GM23338 (cell line): Measurements from ENCODE around the gene HLA-C. TPM values are rescaled to one million over a fixed set of nuclear protein-coding genes. Genes with fewer than 3 reads are reported as not detected.

ENCODE experiments used
- ATAC-seq: fragments of 200-7000 bp; cut with Tn5 transposase; 3 replicates; pipeline ENCODE4 v1.9.1; 2020
- DNase-seq: peaks from one replicate; pipeline ENCODE4 v3.0.0-alpha.2; 2015; ENCODE audit warnings: low spot score
- H2AFZ ChIP-seq: fragments of 200-600 bp; sonication (generic); 2 replicates; pipeline ENCODE4 v1.8.0; 2016; ENCODE audit warnings: antibody characterized with exemption, mild to moderate bottlenecking, moderate library complexity
- H3F3A ChIP-seq: fragments of 200-600 bp; sonication (generic); replicated peaks from 2 replicates; pipeline ENCODE4 v1.8.0; 2017; ENCODE audit warnings: antibody characterized with exemption, mixed run types, low read depth
- H3K27ac ChIP-seq: fragments of 200-600 bp; sonication (generic); 2 replicates; pipeline ENCODE4 v1.6.1; 2016; ENCODE audit warnings: low read depth
- H3K27me3 ChIP-seq: fragments of 200-600 bp; sonication (generic); 2 replicates; pipeline ENCODE4 v1.8.0; 2016; ENCODE audit warnings: mild to moderate bottlenecking, mixed run types, moderate library complexity; ENCODE audit not compliant: insufficient read depth
- H3K36me3 ChIP-seq: fragments of 200-600 bp; sonication (generic); 2 replicates; pipeline ENCODE4 v1.8.0; 2016; ENCODE audit warnings: mild to moderate bottlenecking; ENCODE audit not compliant: insufficient read depth
- H3K4me1 ChIP-seq: fragments of 200-600 bp; sonication (generic); 2 replicates; pipeline ENCODE4 v1.8.0; 2016; ENCODE audit warnings: mild to moderate bottlenecking, moderate library complexity; ENCODE audit not compliant: insufficient read depth
- H3K4me2 ChIP-seq: fragments of 200-600 bp; sonication (generic); 2 replicates; pipeline ENCODE4 v1.7.1; 2017; ENCODE audit warnings: mixed run types
- H3K4me3 ChIP-seq: fragments of 200-600 bp; sonication (generic); 2 replicates; pipeline ENCODE4 v1.6.1; 2016; ENCODE audit warnings: mixed run types
- H3K79me2 ChIP-seq: fragments of 200-600 bp; sonication (generic); replicated peaks from 2 replicates; pipeline ENCODE4 v1.8.0; 2017; ENCODE audit warnings: mild to moderate bottlenecking; ENCODE audit not compliant: insufficient read depth
- H3K9me2 ChIP-seq: fragments of 200-600 bp; sonication (generic); 2 replicates; pipeline ENCODE4 v1.8.0; 2017; ENCODE audit not compliant: insufficient read depth
- H4K20me1 ChIP-seq: fragments of 200-600 bp; sonication (generic); replicated peaks from 2 replicates; pipeline ENCODE4 v1.8.0; 2017; ENCODE audit warnings: mild to moderate bottlenecking; ENCODE audit not compliant: insufficient read depth
- H3K27ac Mint-ChIP-seq: 2 replicates; pipeline ENCODE4 v1.8.0; 2020; ENCODE audit warnings: inconsistent platforms, mild to moderate bottlenecking, moderate library complexity, mixed read lengths
- H3K27me3 Mint-ChIP-seq: 3 replicates; pipeline ENCODE4 v1.8.0; 2022; ENCODE audit warnings: low read depth, mild to moderate bottlenecking, moderate library complexity, mixed read lengths, inconsistent platforms; ENCODE audit not compliant: insufficient read depth, poor library complexity
- H3K36me3 Mint-ChIP-seq: 3 replicates; pipeline ENCODE4 v1.8.0; 2021; ENCODE audit warnings: low read depth, mild to moderate bottlenecking, inconsistent platforms, moderate library complexity, mixed read lengths
- H3K4me1 Mint-ChIP-seq: 3 replicates; pipeline ENCODE4 v1.8.0; 2020; ENCODE audit warnings: mild to moderate bottlenecking, inconsistent platforms, mixed read lengths
- H3K4me3 Mint-ChIP-seq: 3 replicates; pipeline ENCODE4 v1.8.0; 2021; ENCODE audit warnings: moderate library complexity, mild to moderate bottlenecking, inconsistent platforms, mixed read lengths
- H3K9me3 Mint-ChIP-seq: 3 replicates; pipeline ENCODE4 v1.8.0; 2020; ENCODE audit warnings: moderate library complexity, mild to moderate bottlenecking, inconsistent platforms, mixed read lengths
- CREB1 ChIP-seq: fragments of 250-450 bp; sonication (Bioruptor Pico); IDR thresholded peaks from 2 replicates; pipeline ENCODE4 v1.5.0; 2020; ENCODE audit warnings: low read depth, mild to moderate bottlenecking, moderate library complexity
- CTCF ChIP-seq, 2 experiments: fragments of 200-600 bp in 1 of 2; sonication (generic) in 1 of 2; conservative IDR thresholded peaks; 2 replicates each; pipeline versions ENCODE4 v1.5.1 to v1.6.1; 2016 to 2017; ENCODE audit warnings: antibody characterized with exemption in 2 of 2, low read depth in 2 of 2, mild to moderate bottlenecking in 2 of 2, moderate library complexity in 1 of 2
- ETS1 ChIP-seq: IDR thresholded peaks from 2 replicates; pipeline ENCODE4 v1.6.1; 2016; ENCODE audit warnings: antibody characterized with exemption
- EZH2 ChIP-seq: fragments of 200-600 bp; sonication (generic); IDR thresholded peaks from one replicate; pipeline ENCODE4 v1.8.0; 2017; ENCODE audit warnings: antibody characterized with exemption, mild to moderate bottlenecking, low read depth; ENCODE audit not compliant: unreplicated experiment
- EZH2phosphoT487 ChIP-seq: fragments of 200-600 bp; sonication (generic); IDR thresholded peaks from one replicate; pipeline ENCODE4 v1.8.1; 2018; ENCODE audit warnings: antibody characterized with exemption; ENCODE audit not compliant: unreplicated experiment
- JUNB ChIP-seq: IDR thresholded peaks from one replicate; pipeline ENCODE4 v1.6.1; 2016; ENCODE audit warnings: antibody characterized with exemption; ENCODE audit not compliant: unreplicated experiment
- NANOG ChIP-seq: IDR thresholded peaks from 2 replicates; pipeline ENCODE4 v1.6.1; 2016; ENCODE audit warnings: antibody characterized with exemption, borderline replicate concordance
- POLR2AphosphoS5 ChIP-seq: IDR thresholded peaks from 2 replicates; pipeline ENCODE4 v1.6.1; 2016; ENCODE audit warnings: antibody characterized with exemption, low read depth
- REST ChIP-seq: IDR thresholded peaks from one replicate; pipeline ENCODE4 v1.6.1; 2018; ENCODE audit warnings: antibody characterized with exemption; ENCODE audit not compliant: unreplicated experiment
- STAT1 ChIP-seq: IDR thresholded peaks from one replicate; pipeline ENCODE4 v1.6.1; 2016; ENCODE audit warnings: antibody characterized with exemption; ENCODE audit not compliant: unreplicated experiment
- ZNF114 ChIP-seq: fragments of 250-450 bp; sonication (Bioruptor Pico); IDR thresholded peaks from 2 replicates; pipeline ENCODE4 v1.5.0; 2020; ENCODE audit warnings: mild to moderate bottlenecking, moderate library complexity
- ZNF331 ChIP-seq: fragments of 250-450 bp; sonication (Bioruptor Pico); IDR thresholded peaks from 2 replicates; pipeline ENCODE4 v1.5.0; 2020; ENCODE audit warnings: low read depth, mild to moderate bottlenecking, moderate library complexity
- ZNF462 ChIP-seq: fragments of 250-450 bp; sonication (Bioruptor Pico); IDR thresholded peaks from 2 replicates; pipeline ENCODE4 v1.5.0; 2020; ENCODE audit warnings: mild to moderate bottlenecking, moderate library complexity
- polyA plus RNA-seq: library from polyadenylated mRNA; unstranded; fragments of >200 nt; fragmentation: Nextera tagmentation; extraction: Ambion mirVana; gene quantifications from 2 replicates; pipeline ENCODE4 v1.2.1, GENCODE V29; 2016
- total RNA-seq: library from RNA; depleted of rRNA; stranded (reverse); fragments of >200 nt; shearing (Covaris generic); gene quantifications from 2 replicates; pipeline ENCODE4 v1.2.3, GENCODE V29; 2014

The HLA-C gene
- total and polyA plus RNA-seq, 2 experiments from 2014 or later, result 73.1 to 116 TPM

- H3K36me3 Mint-ChIP-seq, result no peaks in the 10 kb centered on the region
- no peaks in the 10 kb centered on the region for H3K79me2 ChIP-seq
- H3F3A ChIP-seq, result no peaks in the 10 kb centered on the region
- no peaks in the 10 kb centered on the region for H3K9me2 ChIP-seq
- H3K4me3 ChIP-seq, result no peak overlapping the region
- H3K4me1 ChIP-seq, result no peaks in the 10 kb centered on the region
- no peak for DNase-seq
- no peak for ATAC-seq
- H3K36me3 ChIP-seq, result no peaks in the 10 kb centered on the region
- no peak for TF ChIP-seq ETS1
- TF ChIP-seq ZNF114 (CRISPR knock-in tag), result no peak
- no peak for TF ChIP-seq CREB1
- no peak for TF ChIP-seq POLR2AphosphoS5
- TF ChIP-seq ZNF331, result no peak
- no peak for TF ChIP-seq REST
- TF ChIP-seq JUNB, result no peak
- TF ChIP-seq EZH2phosphoT487, result no peak
- TF ChIP-seq STAT1, result no peak
- no peak for TF ChIP-seq NANOG
- TF ChIP-seq CTCF (conservative IDR thresholded peaks at IDR 0.05; ENCODE audit: low read depth in 2 of 2), result no peak
- no peak for TF ChIP-seq EZH2
- no peak for TF ChIP-seq ZNF462 (CRISPR knock-in tag)
- no peak overlapping the region for H3K4me2 ChIP-seq
- no peak overlapping the region for H3K4me3 Mint-ChIP-seq
- no peaks in the 10 kb centered on the region; the same call in 1 of the 3 replicates for H3K9me3 Mint-ChIP-seq
- no peak overlapping the region for H3K27ac ChIP-seq
- H3K27me3 ChIP-seq, result no peaks in the 10 kb centered on the region; the same call in 1 of the 2 replicates
- H3K27ac Mint-ChIP-seq, result no peak overlapping the region
- H2AFZ ChIP-seq, result no peak overlapping the region
- no peaks in the 10 kb centered on the region for H4K20me1 ChIP-seq
- H3K4me1 Mint-ChIP-seq, result no peaks in the 10 kb centered on the region
- H3K27me3 Mint-ChIP-seq, result no peaks in the 10 kb centered on the region
These were observed 27.6 kb upstream of the HLA-C start for GRCh38 chr6:31299511-31299910.
